Kasumi-1 (cell line): ENCODE measurements around the gene PDCD1LG2.
"Not testable (repeated sequence)": the region's sequence is repeated elsewhere in the genome, so short reads cannot be mapped to it uniquely, and the experiment has no call there.

Experiments
- DNase-seq, 2 experiments: peaks; one replicate each; lab custom pipeline; 2025; lab: John Stamatoyannopoulos, UW

The PDCD1LG2 gene

DNA sequence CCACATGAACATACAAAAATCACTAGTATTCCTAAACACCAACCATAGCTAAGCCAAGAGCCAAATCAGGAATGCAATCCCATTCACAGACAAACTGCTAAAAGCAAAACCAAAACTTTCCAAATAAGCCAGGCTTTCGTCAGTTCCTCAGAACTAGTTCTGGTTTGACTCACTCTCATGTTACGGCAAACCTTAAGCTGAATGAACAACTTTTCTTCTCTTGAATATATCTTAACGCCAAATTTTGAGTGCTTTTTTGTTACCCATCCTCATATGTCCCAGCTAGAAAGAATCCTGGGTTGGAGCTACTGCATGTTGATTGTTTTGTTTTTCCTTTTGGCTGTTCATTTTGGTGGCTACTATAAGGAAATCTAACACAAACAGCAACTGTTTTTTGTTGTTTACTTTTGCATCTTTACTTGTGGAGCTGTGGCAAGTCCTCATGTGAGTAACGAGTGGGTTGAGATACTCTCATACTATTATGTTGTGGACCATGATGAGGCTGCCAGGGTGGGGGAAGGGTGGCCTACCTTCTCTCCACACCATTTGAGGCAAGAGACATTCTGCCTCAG, at the start of gene PDCD1LG2:
Gene PDCD1LG2, plus strand, starts transcription at position 172 of the 572 bp plus-strand sequence. CDS start 12,016 bp downstream, outside the sequence.
- no peak for DNase-seq

- DNase-seq: not testable (repeated sequence)
Observed at GRCh38 chr9:5464831-5465330, 45.5 kb upstream of the PDCD1LG2 start.

GRCh38 chr9:5466005-5466404, 44.3 kb upstream of the PDCD1LG2 start:
- DNase-seq: no peak

DNA sequence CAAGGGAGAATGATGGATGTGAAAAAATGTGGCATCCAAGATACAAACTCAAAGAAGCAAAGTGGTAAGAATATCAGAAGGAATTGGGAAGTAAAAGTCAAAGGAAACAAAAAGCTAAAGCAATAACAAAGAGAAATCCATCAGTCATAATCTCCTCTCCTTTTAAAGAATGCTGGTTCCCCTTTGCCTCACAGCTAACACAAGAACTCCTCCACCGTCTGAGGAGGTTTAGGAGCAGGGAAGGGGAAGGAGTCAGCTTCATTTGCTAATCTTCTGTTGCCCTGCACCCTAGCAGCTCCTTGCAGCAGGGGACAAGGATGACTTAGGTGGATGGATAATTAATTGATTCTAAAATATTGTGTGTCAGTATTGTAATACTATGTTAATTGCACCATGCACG, 43.6 kb upstream of the PDCD1LG2 start:
- no peak for DNase-seq

DNA sequence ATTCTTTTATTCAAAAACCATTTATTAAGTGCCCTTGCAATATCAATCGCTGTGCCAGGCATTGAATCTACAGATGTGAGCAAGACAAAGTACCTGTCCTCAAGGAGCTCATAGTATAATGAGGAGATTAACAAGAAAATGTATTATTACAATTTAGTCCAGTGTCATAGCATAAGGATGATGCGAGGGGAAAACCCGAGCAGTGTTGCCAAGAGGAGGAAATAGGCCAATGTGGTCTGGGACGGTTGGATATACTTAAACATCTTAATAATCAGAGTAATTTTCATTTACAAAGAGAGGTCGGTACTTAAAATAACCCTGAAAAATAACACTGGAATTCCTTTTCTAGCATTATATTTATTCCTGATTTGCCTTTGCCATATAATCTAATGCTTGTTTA, 41.5 kb upstream of the PDCD1LG2 start:
- no peak for DNase-seq

GRCh38 chr9:5470122-5470521, 40.2 kb upstream of the PDCD1LG2 start:
- DNase-seq: no peak

GRCh38 chr9:5470816-5471215, 39.5 kb upstream of the PDCD1LG2 start:
- no peak for DNase-seq

DNA sequence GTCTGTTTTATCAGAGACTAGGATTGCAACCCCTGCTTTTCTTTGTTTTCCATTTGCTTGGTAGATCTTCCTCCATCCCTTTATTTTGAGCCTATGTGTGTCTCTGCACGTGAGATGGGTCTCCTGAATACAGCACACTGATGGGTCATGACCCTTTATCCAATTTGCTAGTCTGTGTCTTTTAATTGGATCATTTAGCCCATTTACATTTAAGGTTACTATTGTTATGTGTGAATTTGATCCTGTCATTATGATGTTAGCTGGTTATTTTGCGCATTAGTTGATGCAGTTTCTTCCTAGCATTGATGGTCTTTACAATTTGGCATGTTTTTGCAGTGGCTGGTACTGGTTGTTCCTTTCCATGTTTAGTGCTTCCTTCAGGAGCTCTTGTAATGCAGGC, 34.7 kb upstream of the PDCD1LG2 start:
- DNase-seq: not testable (repeated sequence)

DNA sequence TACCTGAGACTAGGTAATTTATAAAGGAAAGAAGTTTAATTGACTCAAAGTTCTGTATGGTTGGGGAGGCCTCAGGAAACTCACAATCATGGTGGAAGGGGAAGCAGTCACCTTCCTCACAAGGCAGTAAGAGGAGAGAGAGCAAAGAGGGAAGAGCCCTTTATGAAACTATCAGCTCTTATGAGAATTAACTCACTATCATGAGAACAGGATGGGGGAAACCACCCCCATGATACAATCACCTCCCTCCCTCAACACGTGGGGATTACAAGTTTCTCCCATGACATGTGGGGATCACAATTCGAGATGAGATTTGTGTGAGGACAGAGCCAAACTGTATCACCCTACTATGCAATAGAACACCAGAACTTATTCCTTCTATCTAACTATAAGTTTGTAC, 32.1 kb upstream of the PDCD1LG2 start:
- DNase-seq: no peak

DNA sequence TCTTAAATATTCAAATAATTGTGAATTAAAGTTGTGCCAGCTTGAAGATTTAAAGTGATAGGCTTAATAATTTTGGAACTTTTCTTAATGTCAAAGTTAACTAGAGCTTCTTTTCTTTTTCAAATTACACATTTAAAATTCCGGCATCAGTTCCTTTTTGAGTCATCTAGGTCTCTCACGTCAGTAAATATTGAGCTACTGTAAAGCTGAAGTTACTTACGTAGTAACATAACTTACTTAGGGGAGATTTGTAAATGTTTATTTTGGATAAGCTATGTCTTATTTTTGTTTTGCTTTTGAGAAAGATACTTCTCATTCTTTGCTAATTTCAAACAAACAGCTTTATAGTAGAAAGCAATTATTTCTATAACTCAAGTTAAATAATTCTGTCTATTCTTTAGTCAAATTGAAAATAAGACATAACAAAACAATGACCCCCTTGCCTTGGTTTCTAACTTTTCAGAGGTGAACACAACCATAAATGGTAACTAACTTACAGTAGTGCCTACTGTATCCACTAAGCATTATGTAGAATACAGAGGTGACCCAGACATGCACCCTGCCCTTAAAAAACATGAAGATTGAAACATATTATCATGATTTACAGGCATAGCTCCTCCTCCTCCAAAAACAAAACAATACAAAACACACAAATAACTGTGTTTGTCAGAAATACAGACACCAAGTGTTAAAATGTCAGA, 30.2 kb upstream of the PDCD1LG2 start:
- no peak for DNase-seq

DNA sequence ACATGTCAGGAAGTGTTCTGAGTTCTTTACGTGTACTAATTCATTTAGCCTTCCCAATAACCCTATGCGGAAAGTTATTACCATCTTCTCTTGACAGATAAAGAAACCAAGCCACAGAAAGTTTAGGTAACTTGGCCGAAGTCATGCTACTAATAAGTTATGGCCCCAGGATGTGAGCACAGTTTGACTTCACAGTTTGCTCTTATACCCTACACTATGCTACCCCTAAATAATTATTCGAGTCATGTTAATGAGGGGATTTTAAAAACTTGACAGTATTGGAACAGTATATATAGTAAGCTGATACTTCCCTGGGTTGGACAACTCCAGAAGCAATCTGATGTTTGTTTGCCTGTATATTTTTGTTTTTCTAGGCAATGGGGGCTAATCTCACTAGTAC, 29.4 kb upstream of the PDCD1LG2 start:
- no peak for DNase-seq

GRCh38 chr9:5481322-5482040, 28.9 kb upstream of the PDCD1LG2 start:
- DNase-seq: no peak

- no peak for DNase-seq
Observed at GRCh38 chr9:5482194-5482593, 28.1 kb upstream of the PDCD1LG2 start.

- DNase-seq: no peak
Observed at GRCh38 chr9:5483306-5483705, 27.0 kb upstream of the PDCD1LG2 start.

DNA sequence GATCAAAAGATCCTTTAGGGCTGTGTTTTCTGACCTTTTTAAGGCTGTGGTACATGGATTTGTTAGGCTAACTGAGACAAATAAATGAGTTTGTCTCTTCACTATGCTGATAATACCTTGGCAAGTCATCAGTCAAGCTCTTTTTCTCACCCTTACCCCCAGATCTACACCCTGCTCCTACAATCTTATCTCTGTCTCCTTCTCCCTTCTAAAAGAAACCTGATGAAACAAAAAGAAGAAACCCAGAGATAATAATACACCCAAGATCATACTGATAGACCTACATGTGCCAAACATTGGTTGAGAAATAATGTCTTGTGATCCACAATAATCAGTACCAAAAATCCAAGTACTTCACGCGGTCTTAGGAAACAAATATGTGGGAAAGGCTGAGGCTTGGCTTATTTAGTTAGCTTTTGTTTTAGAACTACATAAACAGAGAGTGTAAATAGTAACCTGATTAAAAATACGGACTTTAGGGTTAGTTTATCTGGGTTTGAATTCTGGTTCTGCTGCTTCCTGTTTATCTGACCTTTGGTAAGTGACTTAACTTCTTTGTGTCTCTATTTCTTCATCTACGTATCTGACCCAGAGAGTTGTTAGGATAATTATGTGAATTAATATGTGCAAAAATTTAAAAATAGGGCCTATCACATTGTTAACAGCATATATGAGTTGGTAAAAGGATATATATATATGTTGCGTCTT, 24.8 kb upstream of the PDCD1LG2 start:
- no peak for DNase-seq

DNA sequence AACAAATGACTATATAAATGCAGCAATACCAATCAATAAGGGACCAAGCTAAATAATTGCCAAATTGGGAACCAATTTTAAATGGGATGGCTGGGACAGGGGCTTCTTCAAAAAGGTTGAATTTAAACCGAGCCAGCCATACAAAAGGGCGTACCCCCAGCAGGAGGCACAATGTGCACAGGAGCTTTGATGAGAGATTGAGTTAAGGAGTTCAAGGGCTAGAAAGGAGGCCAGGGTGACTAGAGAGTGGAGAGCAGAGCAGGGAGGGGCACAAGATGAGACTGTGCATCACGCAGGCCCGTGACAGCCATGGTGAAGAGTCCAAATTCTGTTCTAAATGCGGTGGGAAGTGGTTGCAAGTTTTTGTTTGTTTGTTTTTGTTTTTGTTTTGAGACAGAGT, 23.3 kb upstream of the PDCD1LG2 start:
- DNase-seq: no peak

DNA sequence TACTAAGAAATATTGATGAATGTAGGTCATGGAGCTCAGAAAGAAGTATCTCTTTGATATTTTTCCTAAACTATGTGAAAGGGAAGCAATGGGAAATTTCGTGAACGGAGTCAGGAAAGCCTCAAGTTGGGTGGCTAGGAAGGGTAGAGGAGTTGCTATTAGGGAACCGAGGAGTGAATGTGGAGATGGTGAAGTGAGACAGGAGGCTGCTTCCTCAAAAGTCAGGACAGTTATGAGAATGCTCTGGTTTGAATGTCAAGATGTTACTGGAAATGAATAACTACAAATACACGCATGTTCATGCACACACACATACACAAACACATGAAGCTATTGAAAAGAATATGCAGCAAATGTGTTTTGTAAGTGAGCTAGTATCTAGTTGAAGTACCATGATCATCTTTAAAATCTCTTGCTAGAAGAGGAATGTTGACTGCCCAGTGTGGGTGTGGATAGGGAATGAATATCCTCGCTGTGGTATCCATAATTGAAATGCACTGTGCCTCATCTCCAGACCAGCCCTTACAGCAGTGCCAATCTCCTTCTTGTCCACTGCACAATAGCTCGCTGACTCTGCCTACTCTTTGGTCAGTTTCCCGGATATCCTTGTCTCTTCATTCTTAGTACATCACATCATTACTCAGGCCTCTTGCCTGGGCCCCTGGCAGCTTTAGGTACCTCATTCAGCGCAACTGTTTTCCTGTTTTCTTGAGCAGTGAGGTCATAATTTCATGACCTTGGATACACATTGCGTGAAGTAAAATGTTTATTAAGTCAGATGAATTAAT, 21.9 kb upstream of the PDCD1LG2 start:
- no peak for DNase-seq

DNA sequence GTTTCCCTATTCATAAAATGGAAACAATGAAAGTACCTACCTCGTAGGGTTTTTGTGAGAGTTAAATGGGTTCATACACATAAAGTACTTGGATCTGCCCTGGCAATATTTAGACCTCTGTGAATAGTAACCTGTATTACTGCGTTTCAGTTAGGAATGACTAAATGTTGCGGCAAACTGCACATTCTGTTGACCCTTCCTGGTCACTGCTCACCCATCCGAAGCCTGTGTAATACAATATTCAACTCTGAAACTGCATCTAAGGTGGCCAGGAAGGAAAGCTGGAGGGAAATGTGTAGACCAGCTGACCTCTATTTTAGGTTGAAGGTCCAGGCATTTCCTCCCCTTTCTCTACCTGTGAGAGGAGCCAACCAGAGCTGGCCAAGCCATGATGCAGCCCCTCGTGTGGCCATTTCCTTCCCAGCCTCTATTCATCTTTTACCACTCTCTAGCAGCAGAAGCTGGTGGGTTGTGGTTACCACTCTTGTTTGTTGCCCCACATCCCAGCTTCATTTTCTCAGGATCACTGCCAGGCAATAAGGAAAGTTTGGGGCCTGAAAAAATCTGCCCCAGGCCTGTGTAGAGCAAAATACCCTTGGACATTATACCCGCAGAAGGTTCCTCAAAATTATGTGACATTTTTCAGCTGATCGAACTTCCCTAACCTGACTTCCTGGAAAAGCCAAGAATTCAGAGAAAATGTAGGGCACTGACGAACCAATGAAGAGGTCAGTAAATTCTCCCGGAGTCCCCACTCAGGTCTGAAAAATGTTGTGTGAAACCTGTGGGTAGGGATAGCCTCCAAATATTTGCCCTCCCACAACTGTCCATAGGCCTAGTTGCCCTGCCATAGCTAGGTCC, 20.5 kb upstream of the PDCD1LG2 start:
- DNase-seq: no peak

DNA sequence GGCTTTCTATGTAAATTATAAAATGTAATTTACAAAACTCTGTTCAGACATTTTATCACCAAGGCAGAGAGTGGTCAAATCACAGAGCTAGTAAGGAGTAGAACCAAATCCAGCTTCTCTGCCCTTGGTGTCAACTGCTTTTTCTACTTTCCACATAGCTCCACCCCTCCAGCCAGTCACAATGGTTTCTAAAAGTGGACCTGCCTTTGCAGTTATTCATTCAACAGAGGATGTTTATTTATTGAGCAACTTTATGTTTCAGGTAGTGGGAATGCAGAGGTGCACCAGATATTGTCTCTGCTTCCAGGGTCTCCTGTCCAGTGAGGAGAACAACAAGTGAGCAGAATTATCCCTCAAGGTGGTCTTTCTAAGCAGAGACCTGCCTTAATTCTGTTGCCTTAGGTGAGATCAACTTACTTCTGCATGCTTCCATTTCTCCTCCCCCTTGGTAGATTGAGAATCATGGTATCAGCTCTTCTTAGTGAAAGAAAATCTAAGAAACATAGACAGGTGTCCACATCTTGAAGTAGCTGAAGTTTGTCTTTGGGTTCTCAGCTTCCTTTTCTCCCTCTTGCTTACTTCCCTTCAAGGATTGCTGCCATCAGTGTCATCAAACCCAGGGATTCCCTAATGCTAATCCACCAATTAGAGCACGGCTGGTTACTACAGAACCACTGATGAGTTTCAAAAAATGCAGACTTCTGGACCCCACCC, 17.2 kb upstream of the PDCD1LG2 start:
- no peak for DNase-seq
